Measurements from ENCODE around the gene TTLL10. TPM values are rescaled to one million over a fixed set of nuclear protein-coding genes. Genes with fewer than 3 reads are reported as not detected.

TTLL10 gene
- total RNA-seq, 1 donor from 2014 or later: not detected

DNA sequence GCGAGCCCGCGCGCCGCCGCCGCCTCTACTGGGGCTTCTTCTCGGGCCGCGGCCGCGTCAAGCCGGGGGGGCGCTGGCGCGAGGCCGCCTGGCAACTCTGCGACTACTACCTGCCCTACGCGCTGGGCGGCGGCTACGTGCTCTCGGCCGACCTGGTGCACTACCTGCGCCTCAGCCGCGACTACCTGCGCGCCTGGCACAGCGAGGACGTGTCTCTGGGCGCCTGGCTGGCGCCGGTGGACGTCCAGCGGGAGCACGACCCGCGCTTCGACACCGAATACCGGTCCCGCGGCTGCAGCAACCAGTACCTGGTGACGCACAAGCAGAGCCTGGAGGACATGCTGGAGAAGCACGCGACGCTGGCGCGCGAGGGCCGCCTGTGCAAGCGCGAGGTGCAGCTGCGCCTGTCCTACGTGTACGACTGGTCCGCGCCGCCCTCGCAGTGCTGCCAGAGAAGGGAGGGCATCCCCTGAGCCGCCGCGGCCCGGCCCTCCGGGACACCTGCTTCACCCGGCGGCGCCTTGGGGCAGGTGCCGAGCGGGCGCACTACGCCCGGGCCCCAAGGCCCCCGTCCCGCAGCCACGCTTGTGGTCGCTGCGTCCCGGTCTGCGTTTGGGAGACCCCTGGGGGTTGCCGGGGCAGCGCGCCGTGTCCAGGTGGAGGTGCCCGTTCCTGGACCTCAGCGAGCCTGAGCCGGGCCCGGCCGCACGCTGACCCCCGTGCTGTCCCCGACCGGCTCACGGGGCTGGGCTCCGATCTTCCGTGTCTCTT is 59.3 kb downstream of the TTLL10 start:
- Histone ChIP-seq H3K27me3 (ENCODE audit: control insufficient read depth, insufficient read depth, low read length) (no peaks in the 10 kb centered on the region), H3K36me3 (ENCODE audit: control insufficient read depth, insufficient read depth, low read length) (peaks cover 14% of the 10 kb centered on the region), H3K4me3 (ENCODE audit: low read depth, low read length) (no peak overlapping the region)
- FAIRE-seq (no peak), DNase-seq (ENCODE audit: low read depth) (no peak)
- TF ChIP-seq, protein P1, sequence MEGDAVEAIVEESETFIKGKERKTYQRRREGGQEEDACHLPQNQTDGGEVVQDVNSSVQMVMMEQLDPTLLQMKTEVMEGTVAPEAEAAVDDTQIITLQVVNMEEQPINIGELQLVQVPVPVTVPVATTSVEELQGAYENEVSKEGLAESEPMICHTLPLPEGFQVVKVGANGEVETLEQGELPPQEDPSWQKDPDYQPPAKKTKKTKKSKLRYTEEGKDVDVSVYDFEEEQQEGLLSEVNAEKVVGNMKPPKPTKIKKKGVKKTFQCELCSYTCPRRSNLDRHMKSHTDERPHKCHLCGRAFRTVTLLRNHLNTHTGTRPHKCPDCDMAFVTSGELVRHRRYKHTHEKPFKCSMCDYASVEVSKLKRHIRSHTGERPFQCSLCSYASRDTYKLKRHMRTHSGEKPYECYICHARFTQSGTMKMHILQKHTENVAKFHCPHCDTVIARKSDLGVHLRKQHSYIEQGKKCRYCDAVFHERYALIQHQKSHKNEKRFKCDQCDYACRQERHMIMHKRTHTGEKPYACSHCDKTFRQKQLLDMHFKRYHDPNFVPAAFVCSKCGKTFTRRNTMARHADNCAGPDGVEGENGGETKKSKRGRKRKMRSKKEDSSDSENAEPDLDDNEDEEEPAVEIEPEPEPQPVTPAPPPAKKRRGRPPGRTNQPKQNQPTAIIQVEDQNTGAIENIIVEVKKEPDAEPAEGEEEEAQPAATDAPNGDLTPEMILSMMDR (IDR thresholded peaks at IDR 0.05; ENCODE audit: insufficient read depth, low read length, severe bottlenecking): no peak

DNA sequence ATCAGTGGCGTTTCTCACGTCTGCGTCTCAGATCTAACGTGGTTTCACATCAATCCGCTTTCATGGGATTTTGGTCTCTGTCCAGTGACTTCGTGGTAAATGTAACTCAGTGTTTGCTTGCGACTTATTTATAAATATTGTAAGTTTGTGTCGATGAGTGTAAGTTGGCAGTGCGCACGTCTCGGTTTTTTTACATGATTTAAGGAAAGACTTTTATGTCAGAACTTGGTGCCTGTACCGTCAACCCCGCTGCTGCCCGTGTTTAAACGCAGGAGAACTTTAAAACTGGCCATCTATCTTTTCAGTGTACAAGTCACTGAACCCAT is 59.9 kb downstream of the TTLL10 start:
- no peak for DNase-seq (ENCODE audit: low read depth)
- H3K4me3 ChIP-seq (ENCODE audit: low read depth, low read length): no peak overlapping the region
- TF ChIP-seq, protein P1 (IDR thresholded peaks at IDR 0.05; ENCODE audit: insufficient read depth, low read length, severe bottlenecking): no peak
- FAIRE-seq: no peak
- H3K36me3 ChIP-seq (ENCODE audit: control insufficient read depth, insufficient read depth, low read length): peaks cover 9% of the 10 kb centered on the region
- no peaks in the 10 kb centered on the region for H3K27me3 ChIP-seq (ENCODE audit: control insufficient read depth, insufficient read depth, low read length)

DNA sequence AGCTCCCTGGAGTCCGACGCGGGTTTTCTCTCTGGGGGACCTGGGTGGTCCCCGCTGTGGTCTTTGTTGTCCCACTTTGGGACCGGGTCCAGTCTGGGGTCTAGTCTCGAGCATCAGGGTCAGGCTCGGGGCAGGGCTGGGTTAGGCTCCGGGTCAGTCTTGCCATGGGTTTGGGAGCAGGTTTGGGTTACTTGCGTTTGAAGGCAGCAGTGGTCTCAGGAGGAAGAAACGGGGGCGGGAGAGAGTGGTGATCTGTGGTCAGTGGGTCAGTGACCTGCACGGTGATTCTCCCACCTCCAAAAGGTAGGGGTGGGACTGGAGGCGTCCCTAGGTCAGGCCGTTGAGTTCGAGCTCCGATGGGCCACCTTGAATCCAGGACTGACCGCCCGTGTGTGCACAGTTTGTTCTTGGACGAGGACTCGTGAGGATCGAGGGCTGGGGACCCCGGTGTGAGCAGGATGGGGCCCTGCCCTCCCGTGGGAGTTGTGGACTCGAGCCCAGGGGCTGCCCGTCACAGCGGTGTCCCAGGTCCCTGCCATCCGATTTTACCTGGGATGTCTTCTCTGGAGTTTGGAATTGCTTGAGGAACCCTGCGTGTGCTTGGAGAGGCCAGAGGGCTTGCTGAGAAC is 60.6 kb downstream of the TTLL10 start:
- no peak for FAIRE-seq

DNA sequence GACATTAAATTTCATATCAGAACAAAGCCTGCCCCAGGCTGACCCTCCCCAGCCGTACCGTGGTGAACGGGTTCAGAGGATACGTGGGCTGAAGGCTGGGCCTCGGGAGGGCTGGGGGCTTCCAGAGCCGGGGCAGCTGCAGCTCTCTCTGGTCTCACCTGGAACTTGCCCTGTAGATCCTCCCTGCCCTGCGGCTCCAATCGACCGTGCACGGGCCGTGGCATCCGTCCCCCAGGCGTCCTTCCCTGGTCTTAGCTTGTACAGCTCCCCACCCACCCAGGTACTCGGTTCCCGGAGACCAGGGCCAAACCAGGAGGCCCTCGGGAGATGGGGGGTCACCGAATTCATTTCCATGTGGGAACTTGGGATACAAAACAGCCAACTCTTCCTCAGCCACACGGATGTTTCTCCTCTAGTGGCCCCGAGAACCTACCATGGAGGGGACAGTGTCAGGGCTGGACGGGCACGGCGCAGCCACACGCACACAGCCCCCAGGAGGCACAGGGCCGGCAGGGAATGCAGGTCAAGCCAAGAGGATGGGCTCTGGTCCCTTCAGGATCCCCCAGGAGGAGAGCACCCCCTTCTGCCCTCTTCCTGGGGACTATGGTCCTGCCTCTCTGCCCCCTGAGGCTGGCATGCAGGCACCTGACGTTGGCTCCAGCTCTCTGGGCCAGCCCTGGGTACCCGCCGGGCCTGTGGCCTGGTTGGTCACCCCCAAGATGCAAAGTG is 61.5 kb downstream of the TTLL10 start:
- Histone ChIP-seq H3K36me3 (ENCODE audit: control insufficient read depth, insufficient read depth, low read length) (peaks cover 2% of the 10 kb centered on the region), H3K27me3 (ENCODE audit: control insufficient read depth, insufficient read depth, low read length) (no peaks in the 10 kb centered on the region), H3K4me3 (ENCODE audit: low read depth, low read length) (no peak overlapping the region)
- TF ChIP-seq, protein P1 (IDR thresholded peaks at IDR 0.05; ENCODE audit: insufficient read depth, low read length, severe bottlenecking): no peak
- DNase-seq (ENCODE audit: low read depth): no peak
- FAIRE-seq: no peak

More for the DNA sequence above, 60.6 kb downstream of the TTLL10 start:
- no peak for DNase-seq (ENCODE audit: low read depth)
- TF ChIP-seq, protein P1 (IDR thresholded peaks at IDR 0.05; ENCODE audit: insufficient read depth, low read length, severe bottlenecking): no peak
- H3K27me3 ChIP-seq (ENCODE audit: control insufficient read depth, insufficient read depth, low read length): no peaks in the 10 kb centered on the region
- H3K36me3 ChIP-seq (ENCODE audit: control insufficient read depth, insufficient read depth, low read length): peaks cover 7% of the 10 kb centered on the region
- no peak overlapping the region for H3K4me3 ChIP-seq (ENCODE audit: low read depth, low read length)

DNA sequence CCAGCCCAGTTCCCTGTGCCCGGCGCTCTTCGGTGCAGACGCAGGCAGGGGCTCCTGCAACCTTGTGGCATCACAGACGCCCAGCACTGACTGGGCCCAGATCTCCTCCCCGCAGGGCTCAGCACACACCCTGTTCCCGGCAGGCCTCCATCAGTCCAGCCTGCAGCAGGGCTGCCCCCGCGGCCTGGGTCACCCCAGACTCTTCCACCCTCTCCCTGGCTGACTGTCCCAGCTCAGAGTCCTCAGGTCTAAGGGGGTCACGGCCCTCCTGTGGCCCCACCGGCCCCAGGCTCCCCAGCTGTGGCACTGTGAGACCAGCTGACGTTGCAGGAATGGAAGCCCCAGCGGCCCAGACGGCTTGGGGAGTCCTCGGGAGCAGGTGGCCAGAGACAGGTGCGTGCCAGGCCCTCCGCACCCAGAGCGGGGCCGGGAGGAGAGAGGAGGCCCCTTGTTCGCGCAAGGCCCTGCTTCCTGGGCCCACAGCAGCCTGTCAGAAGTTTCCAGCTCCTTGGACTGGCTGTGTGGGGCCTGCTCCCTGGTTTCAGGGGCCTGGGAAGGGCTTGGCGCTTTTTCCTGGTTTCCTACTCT is 62.6 kb downstream of the TTLL10 start:
- H3K27me3 ChIP-seq (ENCODE audit: control insufficient read depth, insufficient read depth, low read length): no peaks in the 10 kb centered on the region
- peaks cover 2% of the 10 kb centered on the region for H3K36me3 ChIP-seq (ENCODE audit: control insufficient read depth, insufficient read depth, low read length)
- no peak for DNase-seq (ENCODE audit: low read depth)
- no peak overlapping the region for H3K4me3 ChIP-seq (ENCODE audit: low read depth, low read length)
- TF ChIP-seq, protein P1 (IDR thresholded peaks at IDR 0.05; ENCODE audit: insufficient read depth, low read length, severe bottlenecking): no peak
- FAIRE-seq: no peak
